Inferior parietal cortex (tissue), 1 donor: Measurements from ENCODE around the gene CLTCL1.
A peak's percentile ranks its signal among the peaks of the same experiment; 100 is the strongest.
"Not testable (repeated sequence)": the region's sequence is repeated elsewhere in the genome, so short reads cannot be mapped to it uniquely, and the experiment has no call there.

Experiments
- DNase-seq: peaks from one replicate; pipeline ENCODE4 v3.0.0-alpha.2; 2016; ENCODE audit errors: extremely low spot score

CLTCL1 gene

GRCh38 chr22:19218541-19219233 lies 72.8 kb downstream of the CLTCL1 start:
- no peak for DNase-seq

GRCh38 chr22:19216579-19216978 lies 74.9 kb downstream of the CLTCL1 start:
- no peak for DNase-seq

- no peak for DNase-seq
Measured at GRCh38 chr22:19215360-19215759, 76.2 kb downstream of the CLTCL1 start.

DNA sequence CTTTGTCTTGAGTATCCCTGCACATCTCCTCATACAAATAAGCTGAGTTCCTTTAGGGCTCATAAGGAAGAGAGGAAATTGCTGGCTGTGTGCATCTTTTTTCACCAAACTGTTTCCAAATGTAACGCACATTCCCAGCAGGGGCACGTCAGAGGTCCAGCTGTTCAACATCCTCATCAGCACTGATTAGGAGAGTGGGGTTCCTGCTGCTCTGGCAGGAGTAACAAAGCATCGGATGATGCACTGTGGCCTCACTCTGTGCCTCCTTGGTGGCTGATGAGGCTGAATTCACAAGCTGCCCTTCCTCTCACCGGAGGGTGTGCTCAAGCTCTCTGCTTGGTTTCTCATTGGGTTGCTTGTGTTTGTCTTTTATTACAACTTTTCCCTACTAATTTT lies 77.4 kb downstream of the CLTCL1 start:
- DNase-seq, result no peak

GRCh38 chr22:19213442-19214077 lies 78.0 kb downstream of the CLTCL1 start:
- DNase-seq, result peak; percentile 54

- no peak for DNase-seq
Measured at GRCh38 chr22:19213001-19213400, 78.5 kb downstream of the CLTCL1 start.

- DNase-seq, result no peak
Measured at GRCh38 chr22:19212302-19212870, 79.1 kb downstream of the CLTCL1 start.

DNA sequence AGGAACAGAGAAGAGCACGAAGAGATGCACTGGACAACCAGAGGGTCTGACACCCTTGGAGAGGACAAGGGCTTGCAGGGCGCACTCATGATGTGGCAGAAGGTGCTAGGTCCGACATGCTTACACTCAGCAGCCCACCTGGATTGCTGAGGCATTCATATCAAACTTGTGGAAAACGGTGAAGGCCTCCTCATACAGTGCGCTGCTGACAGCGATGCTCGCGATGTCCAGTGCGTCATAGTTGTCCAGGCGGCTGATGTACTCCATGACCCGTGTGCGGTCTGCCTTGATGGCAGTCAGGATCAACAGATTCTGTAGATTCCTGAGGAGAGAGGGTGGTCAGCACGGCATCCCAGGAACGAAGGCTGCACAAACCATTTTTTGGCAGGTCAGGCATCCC lies 81.3 kb downstream of the CLTCL1 start:
- no peak for DNase-seq

DNA sequence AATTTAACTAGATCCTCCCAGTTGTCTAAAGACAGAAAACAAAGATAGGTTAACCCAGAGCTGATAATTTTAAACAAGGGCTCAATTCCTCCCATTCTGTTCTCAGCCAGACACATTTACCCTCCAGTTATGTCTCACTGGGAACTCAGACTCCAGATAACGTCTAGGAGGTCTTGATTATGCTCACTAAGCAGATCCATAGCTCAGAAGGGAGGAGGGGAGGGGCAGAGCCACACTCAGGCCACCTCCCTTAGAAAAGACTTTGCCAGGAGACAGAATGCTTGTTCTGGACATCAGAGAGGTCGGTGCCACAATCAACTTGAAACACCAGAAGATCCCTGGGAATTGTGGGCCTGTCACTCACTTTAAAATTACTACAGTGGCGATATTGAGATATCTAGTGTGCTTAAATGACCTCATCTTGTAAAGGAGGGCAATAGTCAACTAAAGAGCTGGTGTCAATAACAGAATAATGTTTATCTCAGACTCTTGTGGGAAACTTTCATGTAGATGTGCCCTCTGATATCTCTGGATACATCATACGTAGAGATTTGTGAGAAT lies 83.2 kb downstream of the CLTCL1 start:
- no peak for DNase-seq

DNA sequence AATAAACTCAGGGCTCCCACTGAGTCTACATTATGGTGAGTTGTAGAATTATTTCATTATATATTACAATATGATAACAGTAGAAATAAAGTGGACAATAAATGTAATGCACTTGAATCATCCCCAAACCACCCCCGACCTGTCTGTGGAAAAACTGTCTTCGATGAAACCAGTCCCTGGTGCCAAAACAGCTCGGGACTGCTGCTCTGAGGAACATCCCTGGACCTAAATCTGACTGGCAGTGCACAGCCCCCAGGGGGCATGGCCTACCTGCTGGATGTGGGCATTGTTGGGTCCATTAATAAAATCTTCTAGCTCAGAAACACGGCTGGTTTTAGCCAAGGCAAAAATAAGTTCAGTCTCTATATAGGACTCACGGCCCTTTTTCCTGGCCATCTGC lies 83.6 kb downstream of the CLTCL1 start:
- DNase-seq, result no peak

- no peak for DNase-seq
Measured at GRCh38 chr22:19207401-19207808, 84.1 kb downstream of the CLTCL1 start.

GRCh38 chr22:19206287-19206686 lies 85.2 kb downstream of the CLTCL1 start:
- DNase-seq, result no peak

- no peak for DNase-seq
Measured at GRCh38 chr22:19204640-19205039, 86.9 kb downstream of the CLTCL1 start.

- DNase-seq, result no peak
Measured at GRCh38 chr22:19203834-19204233, 87.7 kb downstream of the CLTCL1 start.

GRCh38 chr22:19202799-19203186 lies 88.7 kb downstream of the CLTCL1 start:
- not testable (repeated sequence) for DNase-seq

- DNase-seq, result no peak
Measured at GRCh38 chr22:19201869-19202798, 89.4 kb downstream of the CLTCL1 start.

- DNase-seq, result no peak
Measured at GRCh38 chr22:19201130-19201868, 90.2 kb downstream of the CLTCL1 start.

DNA sequence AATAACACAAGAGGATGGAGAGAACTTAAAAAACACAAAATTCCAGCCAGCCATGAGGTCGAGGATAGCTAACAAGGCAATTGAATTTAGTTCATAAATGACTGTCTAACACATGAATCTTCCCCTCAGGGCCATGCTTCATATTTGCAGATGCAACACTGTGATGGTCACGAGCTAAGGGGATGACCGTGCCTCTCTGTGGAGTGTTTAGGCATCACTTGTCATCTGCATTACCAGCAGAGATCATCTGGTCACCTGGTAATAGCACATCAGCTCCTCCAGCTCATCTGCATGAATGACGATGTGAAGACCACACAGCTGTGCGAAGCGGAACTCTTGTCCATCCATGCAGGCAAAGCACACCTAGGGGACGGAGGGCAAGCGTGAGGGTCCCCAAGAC lies 92.0 kb downstream of the CLTCL1 start:
- no peak for DNase-seq

GRCh38 chr22:19197997-19198865 lies 93.3 kb downstream of the CLTCL1 start:
- no peak for DNase-seq
